GM18502 (cell line): Measurements from ENCODE around the gene AAMDC.

Experiments
- ATAC-seq: cut with Tn5 transposase; IDR thresholded peaks from one replicate; pipeline ENCODE4 v1.9.1; 2021; ENCODE audit warnings: mild to moderate bottlenecking; ENCODE audit not compliant: unreplicated experiment, poor library complexity

Gene AAMDC

DNA sequence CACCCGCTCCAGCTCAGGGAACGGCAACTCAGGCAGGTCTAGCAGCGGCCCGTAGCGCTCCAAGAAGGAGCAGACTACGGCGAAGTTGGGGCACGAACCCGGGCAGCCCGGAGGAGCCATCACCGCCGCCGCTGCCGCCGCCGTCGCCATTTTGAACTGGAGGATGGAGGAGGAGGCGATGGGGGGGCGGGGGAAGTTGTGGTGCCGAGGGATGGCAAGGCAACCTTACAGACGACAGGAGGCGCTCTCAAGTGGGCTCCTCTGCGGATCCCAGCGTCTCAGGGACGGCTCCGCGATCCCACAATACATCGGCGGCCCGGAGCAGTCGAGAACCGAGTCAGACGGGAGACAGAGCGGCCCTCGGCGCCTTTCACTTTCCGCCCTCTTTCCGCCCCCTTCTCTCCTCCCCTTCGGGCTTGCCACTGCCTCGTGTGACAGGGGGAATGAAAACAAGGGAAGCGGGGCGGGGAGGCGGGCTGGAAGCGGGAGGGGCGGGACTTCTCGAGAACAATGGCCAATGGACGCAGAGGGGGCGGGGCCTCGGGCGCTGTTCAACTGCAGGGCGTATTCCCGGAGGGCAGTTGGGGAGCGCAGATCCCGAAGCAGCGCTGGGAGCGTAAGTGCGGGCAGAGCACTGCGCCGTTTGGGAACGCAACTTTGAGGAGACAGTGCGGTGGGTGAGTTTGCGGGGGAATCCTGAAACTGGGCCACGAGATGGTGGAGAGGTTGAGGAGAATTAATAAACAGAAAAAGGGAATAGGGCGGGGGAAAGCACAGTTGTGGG is at the start of gene AAMDC, which contains the start of gene RSF1:
AAMDC (plus strand) TSS at position 580 of the 784 bp plus-strand sequence. CDS start 21,353 bp downstream, outside the sequence.
RSF1 (minus strand) TSS at position 158 of the 784 bp plus-strand sequence; CDS start at position 150, 8 bp downstream.
- peak; percentile 83 for ATAC-seq

GRCh38 chr11:77775936-77776335 is 45.0 kb upstream of the AAMDC start:
- no peak for ATAC-seq

DNA sequence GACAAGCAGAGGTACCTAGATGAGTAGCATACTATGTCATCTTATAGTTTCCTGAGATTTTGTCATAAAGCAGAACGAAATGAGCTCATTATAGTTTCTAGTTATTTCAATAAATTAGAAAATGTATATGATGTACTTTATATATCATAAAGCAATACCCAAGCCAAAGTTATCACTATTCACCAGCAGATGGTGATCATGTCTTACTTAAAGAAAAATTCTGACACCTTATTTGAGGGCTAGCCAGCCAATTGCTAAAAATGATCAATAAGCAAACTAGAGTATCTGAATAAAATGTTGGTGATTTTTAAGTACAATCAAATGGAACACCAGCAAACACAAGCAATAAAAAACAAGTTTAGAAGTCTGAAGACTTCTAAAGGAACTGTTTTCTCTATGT is 44.5 kb upstream of the AAMDC start:
- ATAC-seq, result no peak

- ATAC-seq, result no peak
Measured at GRCh38 chr11:77778118-77778517, 42.8 kb upstream of the AAMDC start.

GRCh38 chr11:77778549-77778948 is 42.4 kb upstream of the AAMDC start:
- ATAC-seq, result no peak

- no peak for ATAC-seq
Measured at GRCh38 chr11:77779935-77780334, 41.0 kb upstream of the AAMDC start.

- no peak for ATAC-seq
Measured at GRCh38 chr11:77783025-77783424, 37.9 kb upstream of the AAMDC start.

DNA sequence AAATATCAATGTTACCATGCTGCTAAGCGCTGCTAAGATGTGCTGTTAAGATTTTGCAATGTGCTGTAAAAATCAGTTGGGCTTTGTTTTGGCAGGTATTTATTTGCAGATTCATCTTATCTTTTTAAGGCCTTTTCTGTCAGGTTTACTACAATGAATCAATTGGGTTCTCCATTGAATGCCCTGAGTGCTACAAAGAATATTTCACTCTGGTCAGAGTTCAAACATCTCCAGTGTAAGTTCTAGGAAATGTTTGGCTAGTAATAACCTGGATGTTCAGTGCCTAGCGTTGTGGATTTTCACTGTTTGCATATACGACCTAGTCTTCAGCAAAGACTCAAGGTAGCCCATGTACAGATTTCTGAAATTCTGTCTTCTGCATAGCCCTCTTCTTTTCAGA is 36.4 kb upstream of the AAMDC start:
- ATAC-seq, result no peak

GRCh38 chr11:77789061-77789730 is 31.7 kb upstream of the AAMDC start:
- no peak for ATAC-seq

GRCh38 chr11:77789731-77790476 is 31.0 kb upstream of the AAMDC start:
- ATAC-seq, result no peak

- no peak for ATAC-seq
Measured at GRCh38 chr11:77791301-77791700, 29.6 kb upstream of the AAMDC start.

GRCh38 chr11:77793972-77794371 is 27.0 kb upstream of the AAMDC start:
- no peak for ATAC-seq

DNA sequence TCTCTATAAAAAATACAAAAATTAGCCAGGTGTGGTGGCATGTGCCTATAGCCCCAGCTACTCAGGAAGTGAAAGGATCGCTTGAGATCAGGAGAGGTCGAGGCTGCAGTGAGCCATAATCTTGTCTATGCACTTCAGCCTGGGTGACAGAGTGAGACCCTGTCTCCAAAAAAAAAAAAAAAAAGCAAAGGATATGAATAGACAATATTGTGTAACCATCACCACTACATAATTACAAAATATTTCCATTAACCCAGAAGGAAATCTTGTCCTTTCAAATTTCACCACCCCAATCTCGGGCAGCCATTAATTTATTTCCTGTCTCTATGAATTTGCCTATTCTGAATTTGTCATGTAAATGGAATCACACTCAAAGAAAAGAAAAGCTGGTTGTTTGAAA is 21.6 kb upstream of the AAMDC start:
- no peak for ATAC-seq

GRCh38 chr11:77800449-77800848 is 20.5 kb upstream of the AAMDC start:
- ATAC-seq, result no peak

DNA sequence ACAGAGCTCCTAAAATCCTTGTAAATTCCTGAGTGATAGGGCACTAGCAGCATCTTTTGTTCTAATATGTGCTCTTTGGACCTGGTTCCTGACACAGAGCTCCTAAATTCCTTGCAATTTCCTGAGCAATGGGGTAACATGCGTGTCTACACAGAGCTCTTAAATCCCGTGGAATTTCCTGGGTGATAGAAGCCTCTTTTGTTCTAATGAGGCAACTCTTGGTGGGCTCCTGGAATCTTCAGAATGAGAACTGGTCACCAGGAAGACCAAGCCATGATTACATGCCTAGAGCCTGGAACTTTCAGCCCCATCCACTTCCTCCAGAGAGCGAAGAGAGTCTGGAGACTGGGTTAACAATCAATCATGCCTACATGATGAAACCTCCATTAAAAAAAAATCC is 19.5 kb upstream of the AAMDC start:
- no peak for ATAC-seq

GRCh38 chr11:77806415-77806814 is 14.5 kb upstream of the AAMDC start:
- ATAC-seq, result no peak

DNA sequence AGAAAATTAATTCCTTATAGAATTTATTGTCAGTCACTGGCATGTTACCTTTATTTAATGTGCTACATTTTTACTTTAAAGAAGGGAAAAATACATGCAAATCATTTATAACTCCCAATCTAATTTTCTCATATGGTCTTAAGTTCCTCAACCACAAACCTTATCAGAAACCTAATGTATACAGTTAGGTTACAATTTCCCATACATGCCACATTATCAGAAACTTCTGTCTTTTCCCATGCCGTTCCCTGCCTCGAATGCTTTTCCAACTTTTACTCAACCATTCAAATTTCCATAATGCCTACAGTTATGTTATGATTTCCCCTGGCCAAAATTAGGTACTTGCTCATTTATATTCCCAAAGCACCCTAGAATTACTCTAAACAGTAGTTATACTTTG is 14.0 kb upstream of the AAMDC start:
- ATAC-seq, result no peak

GRCh38 chr11:77813256-77813655 is 7.7 kb upstream of the AAMDC start:
- no peak for ATAC-seq

GRCh38 chr11:77814848-77815247 is 6.1 kb upstream of the AAMDC start:
- ATAC-seq, result no peak

DNA sequence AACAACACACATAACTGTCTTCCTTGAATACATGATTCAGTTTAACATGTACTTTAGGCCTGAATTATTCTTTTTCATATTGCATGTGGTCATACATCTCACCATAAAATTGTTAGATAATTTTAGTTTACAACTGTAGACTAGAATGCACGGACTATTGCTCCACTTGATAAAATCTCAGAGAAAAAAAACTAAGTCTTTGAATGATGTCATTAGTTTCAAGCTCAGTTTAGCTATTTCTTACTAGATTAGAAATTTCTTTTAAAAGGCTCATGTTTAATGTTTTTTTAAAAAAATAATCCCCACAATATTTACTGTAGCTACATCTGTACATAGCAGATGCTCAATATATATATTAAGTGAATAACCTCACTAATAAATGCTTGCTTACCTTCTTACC is 5.5 kb upstream of the AAMDC start:
- no peak for ATAC-seq

DNA sequence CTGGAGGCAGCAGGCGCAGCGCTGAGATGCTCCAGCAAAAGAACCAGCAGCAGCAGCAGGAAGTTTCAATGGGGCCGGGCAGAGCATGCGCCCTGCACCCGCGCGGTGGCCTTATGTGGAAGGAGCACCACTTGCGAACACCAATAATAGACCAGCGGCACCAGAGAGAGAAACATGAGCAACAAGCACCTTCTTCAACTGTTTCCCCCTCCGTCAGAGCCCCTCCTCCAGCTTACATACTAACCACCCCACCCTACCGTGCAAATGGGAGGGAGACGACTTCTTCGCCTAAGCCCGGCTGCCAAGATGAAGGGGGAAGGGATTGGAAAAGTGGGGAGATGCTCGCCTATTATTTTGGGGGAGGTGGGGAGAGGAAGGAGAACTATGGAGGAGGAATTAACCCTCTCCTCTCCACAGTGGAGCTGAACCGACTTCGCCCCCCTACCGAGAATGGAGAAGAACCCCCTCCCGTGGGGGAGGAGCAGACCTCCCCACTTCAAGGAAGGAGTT is 1.5 kb upstream of the AAMDC start:
- ATAC-seq, result peak; percentile 60
